ENCODE results near the gene SMPD1. TPM values are rescaled to one million over a fixed set of nuclear protein-coding genes. Genes with fewer than 3 reads are reported as not detected.

SMPD1 gene
- total and polyA plus RNA-seq, 2 donors (not counting 1 experiment from before 2014, with no cell fraction given): 18.3 to 30.7 TPM

DNA sequence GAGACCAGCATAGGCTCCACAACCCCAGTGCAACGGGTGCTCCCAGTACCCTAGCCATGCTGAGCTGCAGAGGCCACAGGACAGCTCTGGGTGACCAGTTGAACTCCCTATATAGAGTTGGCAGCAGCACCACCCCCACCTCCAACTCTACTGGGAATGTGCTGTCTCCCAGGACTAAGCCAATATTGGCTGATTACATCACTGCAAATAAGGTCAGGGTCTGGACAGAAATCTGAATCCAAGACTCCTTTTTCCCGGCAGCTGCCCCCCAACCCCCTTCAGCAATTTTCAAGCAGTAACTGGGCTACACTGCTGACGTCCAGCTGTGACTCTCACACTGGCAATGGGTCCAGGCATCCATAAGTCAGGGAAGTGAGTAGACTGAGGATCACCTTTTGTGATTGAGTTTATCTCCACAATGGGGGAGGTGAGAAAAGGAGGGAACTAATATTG lies 50.7 kb downstream of the SMPD1 start, which contains the start of gene HPX:
HPX (minus strand) TSS at position 82 of the 453 bp plus-strand sequence; CDS start at position 58, 24 bp downstream.
- H3K27ac ChIP-seq (ENCODE audit: low read length in 2 of 2): no peak within 1 kb of the TSS
- intact Hi-C loops (cut with micrococcal nuclease): no loop called here
- Mint-ChIP-seq H3K4me1 (peaks cover under 1% of the 10 kb centered on the region), H3K27ac (no peak within 1 kb of the TSS), H3K27me3 (no peaks in the 10 kb centered on the region), H3K4me3 (no peak within 1 kb of the TSS), H3K9me3 (ENCODE audit: insufficient read depth) (no peaks in the 10 kb centered on the region)
- H3K4me1 ChIP-seq (ENCODE audit: control insufficient read depth in 2 of 2, insufficient read depth in 2 of 2, low read length in 2 of 2): peaks cover 9 to 16% of the 10 kb centered on the region in 2 donors
- CTCF ChIA-PET: interaction anchor here (0.6 to 14.4 kb wide), 6 partner anchors 15 to 242 kb away, joined by 3 to 536 read pairs (median 4); partner anchors contain the start of gene MRPL17
- no peak within 1 kb of the TSS for H3K4me3 ChIP-seq (ENCODE audit: control extremely low read depth in 1 of 5, extremely low read depth in 1 of 5, insufficient read depth in 1 of 5, low read depth in 2 of 5, low read length in 4 of 5)
- H3K27me3 ChIP-seq (replicated peaks in 1 of 4; ENCODE audit: control extremely low read depth in 1 of 4, control insufficient read depth in 3 of 4, insufficient read depth in 4 of 4, low read length in 3 of 4): no peaks in the 10 kb centered on the region
- no peak for ATAC-seq (ENCODE audit: low read depth)
- TF ChIP-seq CTCF (IDR thresholded peaks at IDR 0.05): no peak
- TF ChIP-seq EZH2 (IDR thresholded peaks at IDR 0.05; ENCODE audit: borderline replicate concordance, insufficient read depth, low read depth, low read length, poor library complexity, severe bottlenecking): no peak
- POLR2A ChIA-PET: interaction anchor here (0.9 kb wide), 1 partner anchor 62 kb away, joined by 3 read pairs; no protein-coding TSS in a partner anchor
- H3K4me2 ChIP-seq (replicated peaks; ENCODE audit: low read depth, low read length, poor library complexity, severe bottlenecking): no peak within 1 kb of the TSS
- no peak for DNase-seq
- WGBS (ENCODE audit: insufficient coverage): 88% methylated on average over 1 of the region's 3 CpGs
- H2AFZ ChIP-seq (ENCODE audit: insufficient read depth, low read depth, low read length, poor library complexity, severe bottlenecking): no peak within 1 kb of the TSS
- no peaks in the 10 kb centered on the region for H3K9me3 ChIP-seq (ENCODE audit: control extremely low read depth in 1 of 3, control insufficient read depth in 2 of 3, insufficient read depth in 1 of 3, low read length in 2 of 3)
- no peaks in the 10 kb centered on the region for H4K20me1 ChIP-seq (ENCODE audit: control insufficient read depth, insufficient read depth, low read length, poor library complexity, severe bottlenecking)
- H3K36me3 ChIP-seq (replicated peaks in 1 of 2; ENCODE audit: control extremely low read depth in 1 of 2, control insufficient read depth in 1 of 2, extremely low read depth in 1 of 2, insufficient read depth in 2 of 2, low read length in 1 of 2): no peaks in the 10 kb centered on the region
- H3K9ac ChIP-seq (ENCODE audit: low read length): no peak within 1 kb of the TSS
- no peaks in the 10 kb centered on the region for H3K79me2 ChIP-seq (ENCODE audit: control insufficient read depth, insufficient read depth, low read length)

DNA sequence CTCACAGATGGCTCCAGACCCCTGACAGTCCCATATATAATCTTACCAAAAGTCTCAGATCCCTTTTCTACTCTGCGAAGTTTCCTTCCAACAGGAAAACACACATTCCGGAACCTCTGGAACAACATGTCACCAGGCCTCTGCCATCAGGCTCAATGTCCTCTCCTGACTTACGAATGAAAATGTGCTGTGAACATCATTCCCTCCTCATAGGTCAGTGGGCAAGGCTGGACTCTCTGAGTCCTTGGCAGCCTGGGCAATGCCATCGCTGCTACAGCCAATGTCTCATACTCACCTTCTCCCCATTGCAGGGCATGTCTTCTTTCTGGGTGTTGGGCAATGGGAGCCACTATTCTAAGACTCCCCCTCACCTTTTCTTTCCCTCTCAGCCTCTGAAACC lies 52.2 kb downstream of the SMPD1 start:
- WGBS (ENCODE audit: insufficient coverage): 93% methylated on average over 4 of the region's 4 CpGs
- H3K9me3 ChIP-seq (ENCODE audit: control extremely low read depth in 1 of 3, control insufficient read depth in 2 of 3, insufficient read depth in 1 of 3, low read length in 2 of 3): no peaks in the 10 kb centered on the region
- H3K27ac Mint-ChIP-seq: no peak overlapping the region
- H3K4me1 ChIP-seq (ENCODE audit: control insufficient read depth in 2 of 2, insufficient read depth in 2 of 2, low read length in 2 of 2): peaks cover 8 to 14% of the 10 kb centered on the region in 2 donors
- no peak for TF ChIP-seq CTCF (IDR thresholded peaks at IDR 0.05)
- TF ChIP-seq EZH2 (IDR thresholded peaks at IDR 0.05; ENCODE audit: borderline replicate concordance, insufficient read depth, low read depth, low read length, poor library complexity, severe bottlenecking): no peak
- ChIA-PET CTCF (interaction anchor here (0.8 to 14.4 kb wide), 10 partner anchors 8 to 263 kb away, joined by 3 to 536 read pairs (median 6); partner anchors contain the start of gene APBB1), POLR2A (no interaction called here)
- ATAC-seq (ENCODE audit: low read depth) (no peak), DNase-seq (no peak)
- H3K9me3 Mint-ChIP-seq (ENCODE audit: insufficient read depth): no peaks in the 10 kb centered on the region
- H3K79me2 ChIP-seq (ENCODE audit: control insufficient read depth, insufficient read depth, low read length): no peaks in the 10 kb centered on the region
- no peak overlapping the region for H3K4me3 ChIP-seq (ENCODE audit: control extremely low read depth in 1 of 5, extremely low read depth in 1 of 5, insufficient read depth in 1 of 5, low read depth in 2 of 5, low read length in 4 of 5)
- intact Hi-C loops (cut with micrococcal nuclease): loop anchor here (2.0 kb wide), 1 partner anchor 62 kb away; no protein-coding TSS in a partner anchor
- no peak overlapping the region for H2AFZ ChIP-seq (ENCODE audit: insufficient read depth, low read depth, low read length, poor library complexity, severe bottlenecking)
- no peaks in the 10 kb centered on the region for H4K20me1 ChIP-seq (ENCODE audit: control insufficient read depth, insufficient read depth, low read length, poor library complexity, severe bottlenecking)
- no peaks in the 10 kb centered on the region for H3K27me3 ChIP-seq (replicated peaks in 1 of 4; ENCODE audit: control extremely low read depth in 1 of 4, control insufficient read depth in 3 of 4, insufficient read depth in 4 of 4, low read length in 3 of 4)
- no peak overlapping the region for H3K4me2 ChIP-seq (replicated peaks; ENCODE audit: low read depth, low read length, poor library complexity, severe bottlenecking)
- no peaks in the 10 kb centered on the region for H3K36me3 ChIP-seq (replicated peaks in 1 of 2; ENCODE audit: control extremely low read depth in 1 of 2, control insufficient read depth in 1 of 2, extremely low read depth in 1 of 2, insufficient read depth in 2 of 2, low read length in 1 of 2)
- no peak overlapping the region for H3K27ac ChIP-seq (ENCODE audit: low read length in 2 of 2)
- no peaks in the 10 kb centered on the region for H3K27me3 Mint-ChIP-seq
- H3K9ac ChIP-seq (ENCODE audit: low read length): no peak overlapping the region
- H3K4me3 Mint-ChIP-seq: no peak overlapping the region
- H3K4me1 Mint-ChIP-seq: no peaks in the 10 kb centered on the region

Data from B cell (primary cell).